Liver (tissue), 9 donors: ENCODE measurements around the gene COL26A1. TPM values are rescaled to one million over a fixed set of nuclear protein-coding genes. Genes with fewer than 3 reads are reported as not detected.

ENCODE experiments used
- DNase-seq: peaks from one replicate; pipeline ENCODE4 v3.0.0-alpha.2; 2017; ENCODE audit warnings: low spot score
- H3K27ac ChIP-seq, 2 donors: one replicate each; pipeline ENCODE4 v1.7.0; 2013; ENCODE audit warnings: inconsistent platforms in 2 of 2, low read length in 2 of 2, control low read depth in 1 of 2, low read depth in 1 of 2, mild to moderate bottlenecking in 1 of 2
- H3K27me3 ChIP-seq, 4 donors: one replicate each; pipeline versions ENCODE4 v1.6.1 to v1.7.0; 2013; ENCODE audit warnings: low read length in 3 of 4, inconsistent platforms in 1 of 4, mild to moderate bottlenecking in 1 of 4, moderate library complexity in 1 of 4; ENCODE audit not compliant: control insufficient read depth in 4 of 4, insufficient read depth in 4 of 4
- H3K36me3 ChIP-seq, 4 donors: one replicate each; pipeline versions ENCODE4 v1.6.1 to v1.7.0; 2013; ENCODE audit warnings: low read length in 3 of 4, mild to moderate bottlenecking in 3 of 4, low read depth in 1 of 4, moderate library complexity in 1 of 4; ENCODE audit not compliant: control insufficient read depth in 4 of 4, insufficient read depth in 3 of 4
- H3K4me1 ChIP-seq, 4 donors: one replicate each; pipeline versions ENCODE4 v1.6.1 to v1.7.0; 2013; ENCODE audit warnings: low read length in 3 of 4, mild to moderate bottlenecking in 3 of 4, moderate library complexity in 1 of 4; ENCODE audit not compliant: control insufficient read depth in 4 of 4, insufficient read depth in 4 of 4
- H3K4me3 ChIP-seq, 3 donors: one replicate each; pipeline versions ENCODE4 v1.6.1 to v1.7.0; 2013; ENCODE audit warnings: low read length in 3 of 3, control low read depth in 1 of 3, low read depth in 1 of 3, mild to moderate bottlenecking in 1 of 3
- H3K9ac ChIP-seq, 2 donors: one replicate each; pipeline ENCODE4 v1.7.0; 2013; ENCODE audit warnings: low read length in 2 of 2, mild to moderate bottlenecking in 2 of 2, moderate library complexity in 2 of 2, control low read depth in 1 of 2, low read depth in 1 of 2
- H3K9me3 ChIP-seq, 4 donors: one replicate each; pipeline versions ENCODE4 v1.6.1 to v1.7.0; 2013; ENCODE audit warnings: low read length in 3 of 4; ENCODE audit not compliant: control insufficient read depth in 4 of 4
- ATF3 ChIP-seq: IDR thresholded peaks from 2 replicates; pipeline ENCODE4 v1.6.1; 2016; ENCODE audit warnings: antibody characterized with exemption
- CTCF ChIP-seq: fragments of 150-350 bp; IDR thresholded peaks from 2 replicates; pipeline ENCODE4 v1.5.1; 2017; ENCODE audit warnings: improper control_type of control experiment, low read depth, low read length; ENCODE audit not compliant: missing input control
- FOXA1 ChIP-seq: IDR thresholded peaks from 2 replicates; pipeline ENCODE4 v1.6.1; 2016; ENCODE audit warnings: antibody characterized with exemption
- FOXA2 ChIP-seq: IDR thresholded peaks from 2 replicates; pipeline ENCODE4 v1.6.1; 2016; ENCODE audit warnings: antibody characterized with exemption
- GABPA ChIP-seq, 2 donors: IDR thresholded peaks in 1 of 2; conservative IDR thresholded peaks in 1 of 2; 2 replicates each; pipeline ENCODE4 v1.6.1; 2016; ENCODE audit warnings: antibody characterized with exemption in 2 of 2, mild to moderate bottlenecking in 1 of 2, moderate library complexity in 1 of 2
- HNF4A ChIP-seq, 2 donors: conservative IDR thresholded peaks; 2 replicates each; pipeline ENCODE4 v1.6.1; 2016; ENCODE audit warnings: antibody characterized with exemption in 2 of 2, mild to moderate bottlenecking in 2 of 2
- MAX ChIP-seq: IDR thresholded peaks from 2 replicates; pipeline ENCODE4 v1.6.1; 2016; ENCODE audit warnings: antibody characterized with exemption
- NR2F2 ChIP-seq: IDR thresholded peaks from 2 replicates; pipeline ENCODE4 v1.6.1; 2016; ENCODE audit warnings: antibody characterized with exemption
- RAD21 ChIP-seq, 2 donors: IDR thresholded peaks; 2 replicates each; pipeline ENCODE4 v1.6.1; 2016; ENCODE audit warnings: antibody characterized with exemption in 2 of 2, mild to moderate bottlenecking in 2 of 2
- RXRA ChIP-seq, 2 donors: IDR thresholded peaks; 2 replicates each; pipeline ENCODE4 v1.6.1; 2017 to 2018; ENCODE audit warnings: antibody characterized with exemption in 2 of 2, mild to moderate bottlenecking in 1 of 2
- SP1 ChIP-seq: IDR thresholded peaks from 2 replicates; pipeline ENCODE4 v1.6.1; 2018; ENCODE audit warnings: antibody characterized with exemption, mild to moderate bottlenecking
- TAF1 ChIP-seq: conservative IDR thresholded peaks from 2 replicates; pipeline ENCODE4 v1.6.1; 2016; ENCODE audit warnings: antibody characterized with exemption, mild to moderate bottlenecking
- YY1 ChIP-seq: IDR thresholded peaks from 2 replicates; pipeline ENCODE4 v1.6.1; 2016; ENCODE audit warnings: antibody characterized with exemption, mild to moderate bottlenecking
- ZBTB33 ChIP-seq: IDR thresholded peaks from 2 replicates; pipeline ENCODE4 v1.6.1; 2016; ENCODE audit warnings: antibody characterized with exemption
- WGBS: extraction: QIAGEN DNeasy Blood & Tissue Kit; methylation state at CpG from one replicate; pipeline ENCODE4 v1.1.7; 2013; 5-methylcytosine and 5-hydroxymethylcytosine counted together
- polyA plus RNA-seq, 2 donors: library from polyadenylated mRNA; stranded (reverse) in 1 of 2; unstranded in 1 of 2; fragments of 200-250 nt in 1 of 2; fragments of >200 nt in 1 of 2; fragmentation: Nextera tagmentation in 1 of 2; extraction: Ambion mirVana in 1 of 2; gene quantifications; one replicate each; pipeline versions ENCODE4 v1.2.1 to v1.2.3, GENCODE V29; 2013 to 2015
- total RNA-seq, 2 donors: library from RNA; depleted of rRNA; stranded (reverse); fragments of >200 nt; gene quantifications; one replicate each; pipeline ENCODE4 v1.2.3, GENCODE V29; 2014
- donor health status: healthy.
- donor health status: healthy.
- donor health status: healthy.
- donor health status: healthy.
- donor health status: healthy.

The COL26A1 gene
- total and polyA plus RNA-seq, 4 donors: 0.76 to 1.8 (median 0.96) TPM

- no peak for TF ChIP-seq CTCF
- TF ChIP-seq HNF4A (conservative IDR thresholded peaks at IDR 0.05): no peak
- TF ChIP-seq FOXA2: no peak
- TF ChIP-seq SP1: no peak
- TF ChIP-seq MAX: no peak
- no peak for TF ChIP-seq FOXA1
- TF ChIP-seq RAD21 (IDR thresholded peaks at IDR 0.05): no peak
- no peak for TF ChIP-seq RXRA (IDR thresholded peaks at IDR 0.05)
Observed at GRCh38 chr7:101391991-101392390, 29.3 kb downstream of the COL26A1 start (continued).

- H3K9ac ChIP-seq: no peak overlapping the region
- no peak for TF ChIP-seq HNF4A (conservative IDR thresholded peaks at IDR 0.05)
- TF ChIP-seq RAD21 (IDR thresholded peaks at IDR 0.05): no peak
- no peak for TF ChIP-seq ZBTB33
- no peak for TF ChIP-seq NR2F2
- TF ChIP-seq FOXA2: no peak
- no peak overlapping the region for H3K27ac ChIP-seq
- H3K27me3 ChIP-seq: no peaks in the 10 kb centered on the region
- peaks cover 7 to 12% (median 9%) of the 10 kb centered on the region in 4 donors for H3K4me1 ChIP-seq
- no peak overlapping the region for H3K4me3 ChIP-seq
- H3K9me3 ChIP-seq: no peaks in the 10 kb centered on the region
- 91% methylated on average over 3 of the region's 3 CpGs for WGBS
- DNase-seq: no peak
- no peaks in the 10 kb centered on the region for H3K36me3 ChIP-seq
Observed at GRCh38 chr7:101393865-101394264, 31.2 kb downstream of the COL26A1 start.

- Histone ChIP-seq H3K36me3 (no peaks in the 10 kb centered on the region), H3K4me3 (no peak overlapping the region), H3K4me1 (peaks cover 7 to 9% (median 7%) of the 10 kb centered on the region in 4 donors), H3K27me3 (no peaks in the 10 kb centered on the region), H3K9me3 (no peaks in the 10 kb centered on the region), H3K9ac (no peak overlapping the region), H3K27ac (no peak overlapping the region)
- 92% methylated on average over 7 of the region's 7 CpGs for WGBS
- no peak for TF ChIP-seq HNF4A (conservative IDR thresholded peaks at IDR 0.05)
- TF ChIP-seq NR2F2: no peak
- TF ChIP-seq RXRA (IDR thresholded peaks at IDR 0.05): no peak
- TF ChIP-seq YY1: no peak
- DNase-seq: no peak
Observed at GRCh38 chr7:101395376-101395775, 32.7 kb downstream of the COL26A1 start.

- no peak overlapping the region for H3K9ac ChIP-seq
- H3K36me3 ChIP-seq: no peaks in the 10 kb centered on the region
- H3K9me3 ChIP-seq: no peaks in the 10 kb centered on the region
- H3K4me1 ChIP-seq: no peaks in the 10 kb centered on the region
- no peak for TF ChIP-seq ATF3
- TF ChIP-seq YY1: no peak
- no peak for TF ChIP-seq TAF1
- no peak for TF ChIP-seq HNF4A (conservative IDR thresholded peaks at IDR 0.05)
- TF ChIP-seq GABPA (IDR thresholded peaks at IDR 0.05 in 1 of 2, conservative IDR thresholded peaks at IDR 0.05 in 1 of 2): no peak
- no peak for TF ChIP-seq ZBTB33
- DNase-seq: no peak
- no peak overlapping the region for H3K4me3 ChIP-seq
- H3K27ac ChIP-seq: no peak overlapping the region
- no peaks in the 10 kb centered on the region for H3K27me3 ChIP-seq
Observed at GRCh38 chr7:101397243-101397642, 34.6 kb downstream of the COL26A1 start.
